CD14-positive monocyte (primary cell): Measurements from ENCODE around the gene MGAT5. TPM values are rescaled to one million over a fixed set of nuclear protein-coding genes. Genes with fewer than 3 reads are reported as not detected.

Experiments
- DNase-seq, 3 donors: peaks; one replicate each; pipeline ENCODE4 v3.0.0-alpha.2; 2011 to 2022
- H2AFZ ChIP-seq: 2 replicates; pipeline ENCODE4 v1.6.0; 2012; ENCODE audit warnings: mild to moderate bottlenecking, low read depth, low read length, inconsistent platforms; ENCODE audit not compliant: insufficient read depth, poor library complexity, severe bottlenecking
- H3K27ac ChIP-seq, 2 donors: 1 replicate in 1 of 2; 2 replicates in 1 of 2; pipeline ENCODE4 v1.5.1; 2012 to 2013; ENCODE audit warnings: low read length in 2 of 2, control low read depth in 1 of 2, inconsistent platforms in 1 of 2, low read depth in 1 of 2, mild to moderate bottlenecking in 1 of 2
- H3K27me3 ChIP-seq, 2 donors: one replicate each; pipeline versions ENCODE4 v1.6.0 to v1.6.1; 2011 to 2013; ENCODE audit warnings: low read length in 2 of 2; ENCODE audit not compliant: control insufficient read depth in 2 of 2, insufficient read depth in 2 of 2
- H3K36me3 ChIP-seq, 2 donors: replicated peaks in 1 of 2; 1 replicate in 1 of 2; 2 replicates in 1 of 2; pipeline versions ENCODE4 v1.5.1 to v1.6.1; 2012 to 2013; ENCODE audit warnings: low read length in 2 of 2, control low read depth in 1 of 2, inconsistent platforms in 1 of 2, mild to moderate bottlenecking in 1 of 2; ENCODE audit not compliant: insufficient read depth in 2 of 2, control insufficient read depth in 1 of 2
- H3K4me1 ChIP-seq, 2 donors: 1 replicate in 1 of 2; 2 replicates in 1 of 2; pipeline versions ENCODE4 v1.5.1 to v1.6.1; 2012 to 2013; ENCODE audit warnings: low read length in 2 of 2, control low read depth in 1 of 2, inconsistent platforms in 1 of 2, mild to moderate bottlenecking in 1 of 2, moderate library complexity in 1 of 2; ENCODE audit not compliant: insufficient read depth in 2 of 2, control insufficient read depth in 1 of 2
- H3K4me2 ChIP-seq: replicated peaks from 2 replicates; pipeline ENCODE3; 2012; ENCODE audit warnings: low read length, moderate library complexity, mild to moderate bottlenecking; ENCODE audit not compliant: poor library complexity, severe bottlenecking; ENCODE audit errors: extremely low read depth
- H3K4me3 ChIP-seq, 3 experiments: fragments of 200-600 bp in 1 of 3; sonication (generic) in 1 of 3; replicated peaks in 1 of 3; 1 replicate in 2 of 3; 2 replicates in 1 of 3; pipeline ENCODE4 v1.5.1; 2011 to 2013; ENCODE audit warnings: low read length in 3 of 3, mild to moderate bottlenecking in 3 of 3, control low read depth in 2 of 3, low read depth in 2 of 3, inconsistent platforms in 1 of 3, moderate library complexity in 1 of 3
- H3K79me2 ChIP-seq: 2 replicates; pipeline ENCODE4 v1.6.0; 2012; ENCODE audit warnings: mild to moderate bottlenecking, control low read depth, inconsistent platforms, low read length, moderate library complexity; ENCODE audit not compliant: insufficient read depth
- H3K9ac ChIP-seq: 2 replicates; pipeline ENCODE4 v1.6.0; 2017; ENCODE audit warnings: low read length, mild to moderate bottlenecking; ENCODE audit not compliant: insufficient read depth, poor library complexity, severe bottlenecking
- H3K9me3 ChIP-seq, 2 donors: replicated peaks in 1 of 2; 1 replicate in 1 of 2; 2 replicates in 1 of 2; pipeline versions ENCODE4 v1.5.1 to v1.6.1; 2012 to 2013; ENCODE audit warnings: low read length in 2 of 2, control low read depth in 1 of 2; ENCODE audit not compliant: control insufficient read depth in 1 of 2, insufficient read depth in 1 of 2
- H4K20me1 ChIP-seq: 2 replicates; pipeline ENCODE4 v1.6.0; 2012; ENCODE audit warnings: mild to moderate bottlenecking, low read length, control low read depth, moderate library complexity; ENCODE audit not compliant: insufficient read depth
- H3K27ac Mint-ChIP-seq, 7 donors: one replicate each; pipeline ENCODE4 v1.8.0; 2020; ENCODE audit warnings: mild to moderate bottlenecking in 7 of 7, mixed read lengths in 7 of 7, moderate library complexity in 6 of 7, inconsistent platforms in 2 of 7
- H3K27me3 Mint-ChIP-seq, 3 donors: one replicate each; pipeline ENCODE4 v1.8.0; 2021 to 2022; ENCODE audit warnings: low read depth in 3 of 3, mild to moderate bottlenecking in 3 of 3, mixed read lengths in 3 of 3, moderate library complexity in 3 of 3, inconsistent platforms in 1 of 3
- H3K36me3 Mint-ChIP-seq, 2 donors: one replicate each; pipeline ENCODE4 v1.8.0; 2020; ENCODE audit warnings: mixed read lengths in 2 of 2, inconsistent platforms in 1 of 2, mild to moderate bottlenecking in 1 of 2
- H3K4me1 Mint-ChIP-seq: one replicate; pipeline ENCODE4 v1.8.0; 2020; ENCODE audit warnings: mild to moderate bottlenecking, mixed read lengths
- H3K4me3 Mint-ChIP-seq, 2 donors: one replicate each; pipeline ENCODE4 v1.8.0; 2020; ENCODE audit warnings: mild to moderate bottlenecking in 2 of 2, mixed read lengths in 2 of 2, moderate library complexity in 1 of 2
- H3K9me3 Mint-ChIP-seq, 7 donors: one replicate each; pipeline ENCODE4 v1.8.0; 2020 to 2022; ENCODE audit warnings: mixed read lengths in 7 of 7, mild to moderate bottlenecking in 6 of 7, moderate library complexity in 6 of 7, inconsistent platforms in 2 of 7
- CTCF ChIP-seq: fragments of 200-600 bp; IDR thresholded peaks from one replicate; pipeline ENCODE4 v1.8.0; 2022; ENCODE audit warnings: antibody characterized with exemption, mild to moderate bottlenecking
- WGBS: methylation state at CpG from one replicate; pipeline ENCODE4 v1.1.5; 2013; ENCODE audit warnings: missing lambda C conversion rate; ENCODE audit not compliant: insufficient coverage; 5-methylcytosine and 5-hydroxymethylcytosine counted together
- intact Hi-C, 2 donors: fragments of 100-400 bp; cut with micrococcal nuclease; formaldehyde crosslinking; loops; one replicate each; pipeline versions ENCODE4 v1.15.0 to v1.15.1; 2023
- polyA plus RNA-seq, 3 donors: library from polyadenylated mRNA; depleted of rRNA in 1 of 3; unstranded in 2 of 3; stranded (reverse) in 1 of 3; fragments of 300-500 nt in 2 of 3; fragments of >200 nt in 1 of 3; fragmentation: Illumina TruSeq in 2 of 3; gene quantifications; 1 replicate in 2 of 3; 2 replicates in 1 of 3; pipeline ENCODE4 v1.2.3, GENCODE V29; 2012 to 2021

The MGAT5 gene
- polyA plus RNA-seq, 3 donors: 1.9 to 6.6 (median 2.4) TPM

GRCh38 chr2:134406311-134406710 lies 152.4 kb downstream of the MGAT5 start:
- H3K4me3 Mint-ChIP-seq: no peak overlapping the region
- no peak overlapping the region for H3K4me3 ChIP-seq
- H2AFZ ChIP-seq: no peak overlapping the region
- TF ChIP-seq CTCF: no peak
- H3K79me2 ChIP-seq: no peaks in the 10 kb centered on the region
- H3K9me3 Mint-ChIP-seq: peaks cover 0 to 3% (median 0%) of the 10 kb centered on the region in 7 donors
- DNase-seq: no peak
- no peak overlapping the region for H3K4me2 ChIP-seq
- no peaks in the 10 kb centered on the region for H3K27me3 ChIP-seq
- H3K4me1 Mint-ChIP-seq: peaks cover 51% of the 10 kb centered on the region
- no peaks in the 10 kb centered on the region for H3K9me3 ChIP-seq
- no peaks in the 10 kb centered on the region for H4K20me1 ChIP-seq
- H3K36me3 ChIP-seq: peaks cover 0 to 34% of the 10 kb centered on the region in 2 donors
- WGBS: 95% methylated on average over 3 of the region's 5 CpGs
- intact Hi-C loops: loop anchor here in 1 of 2 donors (10.0 kb wide), 1 partner anchor 282 kb away; no protein-coding TSS in a partner anchor
- H3K27ac ChIP-seq: no peak overlapping the region
- peaks cover 22% of the 10 kb centered on the region in 2 donors for H3K4me1 ChIP-seq
- peaks cover 29 to 48% of the 10 kb centered on the region in 2 donors for H3K36me3 Mint-ChIP-seq
- peaks cover 0 to 2% (median 0%) of the 10 kb centered on the region in 3 donors for H3K27me3 Mint-ChIP-seq
- no peak overlapping the region for H3K27ac Mint-ChIP-seq
- H3K9ac ChIP-seq: no peak overlapping the region

- Mint-ChIP-seq H3K27me3 (peaks cover 0 to 2% (median 0%) of the 10 kb centered on the region in 3 donors), H3K9me3 (peaks cover 0 to 3% (median 0%) of the 10 kb centered on the region in 7 donors), H3K4me1 (peaks cover 50% of the 10 kb centered on the region), H3K27ac (peak overlapping the region in 1 of 7 donors; percentile 63), H3K4me3 (no peak overlapping the region), H3K36me3 (peaks cover 32 to 49% of the 10 kb centered on the region in 2 donors)
- no peak overlapping the region for H3K9ac ChIP-seq
- H2AFZ ChIP-seq: no peak overlapping the region
- intact Hi-C loops: loop anchor here in 1 of 2 donors (10.0 kb wide), 1 partner anchor 282 kb away; no protein-coding TSS in a partner anchor
- no peak overlapping the region for H3K4me3 ChIP-seq
- WGBS: 69% methylated on average over 2 of the region's 3 CpGs
- no peak overlapping the region for H3K4me2 ChIP-seq
- DNase-seq: no peak
- TF ChIP-seq CTCF: no peak
- H3K9me3 ChIP-seq: no peaks in the 10 kb centered on the region
- no peak overlapping the region for H3K27ac ChIP-seq
- H3K36me3 ChIP-seq: peaks cover 0 to 34% of the 10 kb centered on the region in 2 donors
- no peaks in the 10 kb centered on the region for H4K20me1 ChIP-seq
- no peaks in the 10 kb centered on the region for H3K79me2 ChIP-seq
- H3K4me1 ChIP-seq: peaks cover 18% of the 10 kb centered on the region in 2 donors
- no peaks in the 10 kb centered on the region for H3K27me3 ChIP-seq
Measured at GRCh38 chr2:134406736-134407135, 152.9 kb downstream of the MGAT5 start.
